HFFc6 (cell line): Measurements from ENCODE around the gene FARS2. TPM values are rescaled to one million over a fixed set of nuclear protein-coding genes. Genes with fewer than 3 reads are reported as not detected.

Experiments used
- DNase-seq: peaks from one replicate; pipeline ENCODE4 v3.0.0-alpha.2; 2018
- H3K27ac Mint-ChIP-seq: 2 replicates; pipeline ENCODE4 v1.8.0; 2020; ENCODE audit warnings: mild to moderate bottlenecking, mixed read lengths
- H3K27me3 Mint-ChIP-seq: 2 replicates; pipeline ENCODE4 v1.8.0; 2021; ENCODE audit warnings: mild to moderate bottlenecking, moderate library complexity, mixed read lengths; ENCODE audit not compliant: insufficient read depth
- H3K36me3 Mint-ChIP-seq: 2 replicates; pipeline ENCODE4 v1.8.0; 2021; ENCODE audit warnings: low read depth, mixed read lengths
- H3K4me1 Mint-ChIP-seq: 2 replicates; pipeline ENCODE4 v1.8.0; 2020; ENCODE audit warnings: low read depth, mixed read lengths
- H3K4me3 Mint-ChIP-seq: 2 replicates; pipeline ENCODE4 v1.8.0; 2020; ENCODE audit warnings: mild to moderate bottlenecking, moderate library complexity, mixed read lengths
- H3K9me3 Mint-ChIP-seq: 2 replicates; pipeline ENCODE4 v1.8.0; 2020; ENCODE audit warnings: mild to moderate bottlenecking, mixed read lengths
- CTCF ChIP-seq: fragments of 200-600 bp; sonication (generic); IDR thresholded peaks from 2 replicates; pipeline ENCODE4 v1.5.0; 2021; ENCODE audit warnings: antibody characterized with exemption, mild to moderate bottlenecking
- total RNA-seq, 6 experiments: library from RNA; stranded (reverse); fragmentation: NEBNext Ultra II Directional; extraction: Animal tissue kit (Norgen Biotek cat#: 25700); gene quantifications; 2 replicates in 1 of 6; 3 replicates in 5 of 6; pipeline ENCODE4 v1.2.3, GENCODE V29; 2021

FARS2 gene
- total RNA-seq, 6 experiments from 2014 or later = 11.5 to 16.4 (median 13.1) TPM

GRCh38 chr6:5584078-5584482, 322.8 kb downstream of the FARS2 start:
- H3K4me1 Mint-ChIP-seq = peaks cover 17% of the 10 kb centered on the region
- H3K36me3 Mint-ChIP-seq = peaks cover 10% of the 10 kb centered on the region
- no peak for TF ChIP-seq CTCF
- DNase-seq = peak; percentile 62
- H3K9me3 Mint-ChIP-seq = peaks cover 10% of the 10 kb centered on the region
- H3K4me3 Mint-ChIP-seq = peak overlapping the region; percentile 82
- H3K27ac Mint-ChIP-seq = peak overlapping the region; percentile 94
- H3K27me3 Mint-ChIP-seq = no peaks in the 10 kb centered on the region; the same call in 1 of the 2 replicates

GRCh38 chr6:5587648-5588047, 326.3 kb downstream of the FARS2 start:
- H3K36me3 Mint-ChIP-seq = peaks cover 10% of the 10 kb centered on the region
- H3K9me3 Mint-ChIP-seq = peaks cover 10% of the 10 kb centered on the region
- TF ChIP-seq CTCF = no peak
- peaks cover 17% of the 10 kb centered on the region for H3K4me1 Mint-ChIP-seq
- H3K4me3 Mint-ChIP-seq = no peak overlapping the region
- H3K27me3 Mint-ChIP-seq = no peaks in the 10 kb centered on the region
- no peak for DNase-seq
- no peak overlapping the region for H3K27ac Mint-ChIP-seq

GRCh38 chr6:5589422-5590141, 328.3 kb downstream of the FARS2 start:
- H3K36me3 Mint-ChIP-seq = peaks cover 10% of the 10 kb centered on the region
- H3K4me1 Mint-ChIP-seq = peaks cover 4% of the 10 kb centered on the region
- H3K9me3 Mint-ChIP-seq = peaks cover 10% of the 10 kb centered on the region
- no peak for TF ChIP-seq CTCF
- H3K27ac Mint-ChIP-seq = no peak overlapping the region
- DNase-seq = no peak
- no peak overlapping the region for H3K4me3 Mint-ChIP-seq
- no peaks in the 10 kb centered on the region for H3K27me3 Mint-ChIP-seq

- H3K27ac Mint-ChIP-seq = no peak overlapping the region
- DNase-seq = no peak
- H3K9me3 Mint-ChIP-seq = peaks cover 10% of the 10 kb centered on the region
- no peak overlapping the region for H3K4me3 Mint-ChIP-seq
- H3K27me3 Mint-ChIP-seq = no peaks in the 10 kb centered on the region
- no peak for TF ChIP-seq CTCF
- no peaks in the 10 kb centered on the region for H3K4me1 Mint-ChIP-seq
- peaks cover 10% of the 10 kb centered on the region for H3K36me3 Mint-ChIP-seq
These were observed 328.9 kb downstream of the FARS2 start for GRCh38 chr6:5590187-5590586.

GRCh38 chr6:5592886-5593519, 331.7 kb downstream of the FARS2 start:
- peaks cover 2% of the 10 kb centered on the region; the same call in 1 of the 2 replicates for H3K27me3 Mint-ChIP-seq
- DNase-seq = no peak
- no peaks in the 10 kb centered on the region for H3K4me1 Mint-ChIP-seq
- no peak overlapping the region for H3K4me3 Mint-ChIP-seq
- no peaks in the 10 kb centered on the region for H3K9me3 Mint-ChIP-seq
- no peak for TF ChIP-seq CTCF
- H3K36me3 Mint-ChIP-seq = no peaks in the 10 kb centered on the region
- no peak overlapping the region for H3K27ac Mint-ChIP-seq
